ENCODE data around the gene CALCOCO1. TPM values are rescaled to one million over a fixed set of nuclear protein-coding genes. Genes with fewer than 3 reads are reported as not detected.

Gene CALCOCO1
- total RNA-seq, 4 donors from 2014 or later, result 400 to 469 (median 424) TPM

- H3K27ac ChIP-seq, result peak overlapping the region; percentile 95 to 99 (median 98)
- H3K4me1 ChIP-seq, result peaks cover 3 to 58% (median 9%) of the 10 kb centered on the region in 3 donors
- peak; percentile 21 for ATAC-seq
- no peaks in the 10 kb centered on the region for H3K9me3 ChIP-seq
- H3K27me3 ChIP-seq, result no peaks in the 10 kb centered on the region
- peaks cover 0 to 20% of the 10 kb centered on the region in 2 donors for H3K36me3 ChIP-seq
- WGBS, 2 donors (ENCODE audit: low coverage in 1 of 2), result 0% methylated on average over 2 of the region's 15 CpGs
- TF ChIP-seq EP300 (IDR thresholded peaks at IDR 0.05) (no peak), POLR2AphosphoS5 (IDR thresholded peaks at IDR 0.05) (no peak), POLR2A (IDR thresholded peaks at IDR 0.05) (no peak), CTCF (IDR thresholded peaks at IDR 0.05) (no peak)
- H3K4me3 ChIP-seq, result peak overlapping the region; percentile 40 to 75
Observed at GRCh38 chr12:53676656-53677015, 50.6 kb downstream of the CALCOCO1 start.

GRCh38 chr12:53675701-53676607 is 51.3 kb downstream of the CALCOCO1 start, which contains the start of gene ATP5MC2:
ATP5MC2 (minus strand) TSS chr12:53676083; CDS start chr12:53672614, 3,469 bp downstream.
- ATAC-seq, result peak; percentile 96
- H3K4me3 ChIP-seq, result peak within 1 kb of the TSS; percentile 50 to 75
- peak within 1 kb of the TSS; percentile 95 to 99 (median 98) for H3K27ac ChIP-seq
- no peaks in the 10 kb centered on the region for H3K9me3 ChIP-seq
- H3K4me1 ChIP-seq, result peaks cover 3 to 63% (median 9%) of the 10 kb centered on the region in 3 donors
- TF ChIP-seq POLR2AphosphoS5 (IDR thresholded peaks at IDR 0.05), result peak; percentile 74
- TF ChIP-seq CTCF (IDR thresholded peaks at IDR 0.05), result peak; percentile 81 to 100 (median 98)
- TF ChIP-seq POLR2A (IDR thresholded peaks at IDR 0.05), result peak; percentile 11 to 27
- no peak for TF ChIP-seq EP300 (IDR thresholded peaks at IDR 0.05)
- no peaks in the 10 kb centered on the region for H3K27me3 ChIP-seq
- peaks cover 0 to 27% of the 10 kb centered on the region in 2 donors for H3K36me3 ChIP-seq
- WGBS, 2 donors (ENCODE audit: low coverage in 1 of 2), result 0% methylated on average over 1 to 13 of the region's 61 CpGs

- H3K9me3 ChIP-seq, result no peaks in the 10 kb centered on the region
- ATAC-seq, result no peak
- no peak for TF ChIP-seq POLR2AphosphoS5 (IDR thresholded peaks at IDR 0.05)
- no peak for TF ChIP-seq CTCF (IDR thresholded peaks at IDR 0.05)
- no peak for TF ChIP-seq POLR2A (IDR thresholded peaks at IDR 0.05)
- TF ChIP-seq EP300 (IDR thresholded peaks at IDR 0.05), result no peak
- H3K27me3 ChIP-seq, result no peaks in the 10 kb centered on the region
- peaks cover 0 to 35% of the 10 kb centered on the region in 2 donors for H3K36me3 ChIP-seq
- peak overlapping the region; percentile 43 to 99 (median 97) for H3K27ac ChIP-seq
- WGBS, 2 donors (ENCODE audit: low coverage in 1 of 2), result 18 to 34% methylated on average over 5 to 8 of the region's 8 CpGs
- peak overlapping the region; percentile 50 to 75 for H3K4me3 ChIP-seq
- peaks cover 3 to 69% (median 9%) of the 10 kb centered on the region in 3 donors for H3K4me1 ChIP-seq
Observed at GRCh38 chr12:53674977-53675700, 52.1 kb downstream of the CALCOCO1 start.

GRCh38 chr12:53670971-53671370 is 56.3 kb downstream of the CALCOCO1 start:
- H3K4me3 ChIP-seq, result no peak overlapping the region
- H3K36me3 ChIP-seq, result peaks cover 0 to 77% of the 10 kb centered on the region in 2 donors

More at GRCh38 chr12:53670971-53671370, 56.3 kb downstream of the CALCOCO1 start:
- no peak for ATAC-seq
- no peak overlapping the region for H3K27ac ChIP-seq
- H3K4me1 ChIP-seq, result peaks cover 0 to 62% (median 3%) of the 10 kb centered on the region in 3 donors
- TF ChIP-seq POLR2A (IDR thresholded peaks at IDR 0.05) (no peak), EP300 (IDR thresholded peaks at IDR 0.05) (no peak), POLR2AphosphoS5 (IDR thresholded peaks at IDR 0.05) (no peak), CTCF (IDR thresholded peaks at IDR 0.05) (no peak)
- H3K27me3 ChIP-seq, result no peaks in the 10 kb centered on the region
- H3K9me3 ChIP-seq, result no peaks in the 10 kb centered on the region
